ENCODE results near the gene STK32B. TPM values are rescaled to one million over a fixed set of nuclear protein-coding genes. Genes with fewer than 3 reads are reported as not detected.
A peak's percentile ranks its signal among the peaks of the same experiment; 100 is the strongest.

STK32B gene
- total and polyA plus RNA-seq, 2 of the 8 experiments (the other 6 are each of a cell fraction or from before 2014, with no cell fraction given), result 2.3 to 2.5 TPM

GRCh38 chr4:5096261-5096660 is 45.0 kb downstream of the STK32B start:
- Histone ChIP-seq H3K23me2 (ENCODE audit: low read depth, low read length) (no peaks in the 10 kb centered on the region), H3K9me3 (ENCODE audit: insufficient read depth in 2 of 2, low read depth in 1 of 2, low read length in 1 of 2) (0 out of 4 replicates have a peak, but pooled peaks cover 0 to 4% of the 10 kb centered on the region in 2 experiments), H4K5ac (ENCODE audit: insufficient read length, low read depth, low read length) (no peak overlapping the region), H3K4me1 (replicated peaks in 1 of 4; ENCODE audit: control insufficient read depth in 3 of 4, insufficient read depth in 4 of 4, low read length in 3 of 4) (peaks cover 0 to 3% (median 0%) of the 10 kb centered on the region in 4 experiments; a peak in 1 of 7 replicates), H2BK20ac (ENCODE audit: low read length) (no peak overlapping the region), H2AFZ (ENCODE audit: low read length) (no peak overlapping the region), H2BK12ac (ENCODE audit: low read depth, low read length) (no peak overlapping the region), H4K91ac (replicated peaks; ENCODE audit: insufficient read length, low read length) (no peak overlapping the region), H3K27me3 (replicated peaks in 1 of 4; ENCODE audit: control insufficient read depth in 3 of 4, extremely low read depth in 1 of 4, insufficient read depth in 3 of 4, low read length in 3 of 4) (no peaks in the 10 kb centered on the region; a peak in 1 of 7 replicates), H3K56ac (replicated peaks; ENCODE audit: insufficient read length, low read depth, low read length) (no peak overlapping the region), H2AK5ac (ENCODE audit: low read depth, low read length) (no peak overlapping the region), H3K4ac (replicated peaks; ENCODE audit: insufficient read length, low read depth, low read length) (no peak overlapping the region), H4K8ac (ENCODE audit: extremely low read depth, insufficient read depth, low read length) (no peak overlapping the region), H3K18ac (ENCODE audit: extremely low read depth, low read length) (no peak overlapping the region), H2BK5ac (ENCODE audit: low read depth, low read length) (no peak overlapping the region), H3K14ac (ENCODE audit: insufficient read length) (no peak overlapping the region), H3K4me3 (ENCODE audit: extremely low read depth in 1 of 4, insufficient read depth in 2 of 4, low read depth in 3 of 4, low read length in 4 of 4) (no peak overlapping the region), H2BK120ac (replicated peaks; ENCODE audit: low read depth, low read length) (no peak overlapping the region), H3K9ac (replicated peaks in 1 of 4; ENCODE audit: extremely low read depth in 1 of 4, low read depth in 3 of 4, low read length in 3 of 4) (no peak overlapping the region), H3K79me1 (ENCODE audit: low read depth, low read length) (no peaks in the 10 kb centered on the region), H3K36me3 (ENCODE audit: control insufficient read depth in 2 of 4, insufficient read depth in 4 of 4, low read length in 3 of 4) (no peaks in the 10 kb centered on the region), H3K79me2 (ENCODE audit: control insufficient read depth in 1 of 2, insufficient read depth in 2 of 2, low read length in 2 of 2) (no peaks in the 10 kb centered on the region), H2BK15ac (ENCODE audit: low read length) (no peak overlapping the region), H3K27ac (ENCODE audit: low read depth, low read length) (no peak overlapping the region), H4K20me1 (replicated peaks in 1 of 2; ENCODE audit: control insufficient read depth in 1 of 2, insufficient read depth in 2 of 2, low read length in 2 of 2) (no peaks in the 10 kb centered on the region), H3K23ac (ENCODE audit: insufficient read length) (no peak overlapping the region), H3K4me2 (ENCODE audit: insufficient read depth in 1 of 2, low read depth in 2 of 2, low read length in 2 of 2) (no peak overlapping the region)
- FAIRE-seq (no peak), DNase-seq (ENCODE audit: low read depth in 1 of 2, low spot score in 2 of 2) (no peak)
- POLR2A ChIA-PET (ENCODE audit: partially characterized antibody), result no interaction called here
- 94% methylated on average over 8 of the region's 8 CpGs; no CpG with 5 or more reads in 1 of the 2 experiments for WGBS, 2 experiments (ENCODE audit: extremely low coverage in 1 of 2, insufficient coverage in 1 of 2, insufficient read length in 1 of 2, insufficient replicate concordance in 2 of 2, low coverage in 1 of 2, low lambda C conversion rate in 2 of 2, missing lambda C conversion rate in 1 of 2)
- TF ChIP-seq SIN3A (conservative IDR thresholded peaks at IDR 0.05 in 1 of 2, IDR thresholded peaks at IDR 0.05 in 1 of 2; ENCODE audit: low read depth in 1 of 2, low read length in 2 of 2), result no peak
- TF ChIP-seq POU5F1 (IDR thresholded peaks at IDR 0.05; ENCODE audit: low read depth, low read length), result no peak
- TF ChIP-seq ASH2L (IDR thresholded peaks at IDR 0.05; ENCODE audit: low read length), result no peak
- TF ChIP-seq, protein P1, sequence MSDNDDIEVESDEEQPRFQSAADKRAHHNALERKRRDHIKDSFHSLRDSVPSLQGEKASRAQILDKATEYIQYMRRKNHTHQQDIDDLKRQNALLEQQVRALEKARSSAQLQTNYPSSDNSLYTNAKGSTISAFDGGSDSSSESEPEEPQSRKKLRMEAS (IDR thresholded peaks at IDR 0.05), result 0 out of 2 replicates have a peak, but pooled peaks have one; percentile 17
- CTCF ChIA-PET (ENCODE audit: partially characterized antibody), result no interaction called here

All from H1 (cell line).